ENCODE measurements around the gene PPP5C.

- TF ChIP-seq CTCF (IDR thresholded peaks at IDR 0.05 in 2 of 3, conservative IDR thresholded peaks at IDR 0.05 in 1 of 3; ENCODE audit: borderline replicate concordance in 1 of 3, insufficient read depth in 1 of 3, low read depth in 2 of 3, low read length in 2 of 3) (no peak), EZH2 (IDR thresholded peaks at IDR 0.05) (no peak), ELF1 (IDR thresholded peaks at IDR 0.05; ENCODE audit: borderline replicate concordance, low read depth) (no peak), SRF (IDR thresholded peaks at IDR 0.05; ENCODE audit: low read depth) (no peak)
Measured at GRCh38 chr19:46299695-46300094, 47.2 kb upstream of the PPP5C start.

All from HCT116 (cell line).